ENCODE data around the gene DENND5A.
"Not testable (repeated sequence)": the region's sequence is repeated elsewhere in the genome, so short reads cannot be mapped to it uniquely, and the experiment has no call there.

The DENND5A gene

DNA sequence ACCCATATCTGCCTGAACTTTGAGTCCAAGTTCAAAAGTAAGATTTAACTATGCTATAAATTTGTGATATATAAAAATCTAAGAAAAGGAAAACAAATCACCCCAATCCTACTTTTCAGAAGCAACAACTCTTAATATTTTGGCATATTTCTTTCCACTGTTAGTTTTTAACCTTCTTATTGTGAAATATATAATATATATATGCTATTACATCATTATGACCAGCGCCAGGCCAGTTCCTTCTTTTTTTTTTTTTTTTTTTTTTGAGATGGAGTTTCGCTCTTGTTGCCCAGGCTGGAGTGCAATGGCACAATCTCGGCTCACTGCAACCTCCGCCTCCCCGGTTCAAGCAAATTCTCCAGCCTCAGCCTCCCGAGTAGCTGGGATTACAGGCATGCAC lies 103.2 kb downstream of the DENND5A start:
- H3K4me1 ChIP-seq (ENCODE audit: insufficient read depth, low read length); H3K4me3 ChIP-seq (ENCODE audit: low read depth in 1 of 2, low read length in 2 of 2); H3K27ac ChIP-seq (ENCODE audit: low read depth, low read length); H3K9me3 ChIP-seq (ENCODE audit: low read length); H3K27me3 ChIP-seq (ENCODE audit: control insufficient read depth in 1 of 2, insufficient read depth in 2 of 2, low read length in 2 of 2); H3K9ac ChIP-seq (ENCODE audit: low read length): not testable (repeated sequence)
- peaks cover 24% of the 10 kb centered on the region for H3K36me3 ChIP-seq (ENCODE audit: insufficient read depth, low read length)

DNA sequence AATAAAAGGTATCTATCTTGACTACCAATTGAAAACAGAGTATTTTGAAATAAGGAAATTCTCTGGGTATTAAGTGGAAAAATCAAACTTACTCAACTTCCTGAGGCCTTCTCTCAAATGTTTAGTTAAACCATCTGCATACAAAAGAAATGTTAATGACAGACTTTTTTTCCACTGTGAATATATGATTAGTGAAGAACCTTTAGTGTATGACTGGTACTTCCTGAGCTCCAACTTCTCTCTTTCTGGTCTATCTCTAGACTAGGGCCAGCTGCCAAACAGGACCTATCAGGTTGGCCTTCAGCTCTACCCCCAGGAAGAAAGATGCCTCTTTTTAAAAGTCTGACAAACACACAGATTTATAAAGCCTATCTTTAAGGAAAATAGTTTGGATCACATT lies 105.0 kb downstream of the DENND5A start:
- peaks cover 18% of the 10 kb centered on the region for H3K36me3 ChIP-seq (ENCODE audit: insufficient read depth, low read length)
- no peaks in the 10 kb centered on the region for H3K4me1 ChIP-seq (ENCODE audit: insufficient read depth, low read length)
- no peak overlapping the region for H3K27ac ChIP-seq (ENCODE audit: low read depth, low read length)

DNA sequence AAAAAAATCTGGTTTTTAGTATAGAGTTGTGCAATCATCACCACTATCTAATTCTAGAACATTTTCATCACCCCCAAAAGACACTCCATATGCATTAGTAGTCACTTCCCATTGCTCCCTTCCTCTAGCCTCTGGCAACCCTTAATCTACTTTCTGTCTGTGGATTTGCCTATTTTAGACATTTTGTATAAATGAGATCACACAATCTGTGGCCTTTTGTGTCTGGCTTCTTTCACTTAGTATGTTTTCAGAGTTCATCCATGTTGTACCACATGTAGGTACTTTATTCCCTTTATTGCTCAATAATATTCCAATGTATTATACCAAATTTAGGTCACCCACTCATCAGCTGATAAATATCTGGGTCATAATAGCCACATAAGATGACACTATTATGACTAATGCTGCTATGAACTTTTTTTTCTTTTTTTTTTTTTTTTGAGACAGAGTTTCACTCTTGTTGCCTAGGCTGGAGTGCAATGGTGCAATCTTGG lies 106.2 kb downstream of the DENND5A start:
- H3K4me1 ChIP-seq (ENCODE audit: insufficient read depth, low read length): no peaks in the 10 kb centered on the region
- H3K9ac ChIP-seq (ENCODE audit: low read length): no peak overlapping the region
- no peak overlapping the region for H3K27ac ChIP-seq (ENCODE audit: low read depth, low read length)
- peaks cover 18% of the 10 kb centered on the region for H3K36me3 ChIP-seq (ENCODE audit: insufficient read depth, low read length)
- H3K27me3 ChIP-seq (ENCODE audit: control insufficient read depth in 1 of 2, insufficient read depth in 2 of 2, low read length in 2 of 2): no peaks in the 10 kb centered on the region
- H3K4me3 ChIP-seq (ENCODE audit: low read depth in 1 of 2, low read length in 2 of 2): no peak overlapping the region
- no peaks in the 10 kb centered on the region for H3K9me3 ChIP-seq (ENCODE audit: low read length)

More for the DNA sequence above, 105.0 kb downstream of the DENND5A start:
- Histone ChIP-seq H3K4me3 (ENCODE audit: low read depth in 1 of 2, low read length in 2 of 2) (no peak overlapping the region), H3K27me3 (ENCODE audit: control insufficient read depth in 1 of 2, insufficient read depth in 2 of 2, low read length in 2 of 2) (no peaks in the 10 kb centered on the region), H3K9ac (ENCODE audit: low read length) (no peak overlapping the region), H3K9me3 (ENCODE audit: low read length) (no peaks in the 10 kb centered on the region)

DNA sequence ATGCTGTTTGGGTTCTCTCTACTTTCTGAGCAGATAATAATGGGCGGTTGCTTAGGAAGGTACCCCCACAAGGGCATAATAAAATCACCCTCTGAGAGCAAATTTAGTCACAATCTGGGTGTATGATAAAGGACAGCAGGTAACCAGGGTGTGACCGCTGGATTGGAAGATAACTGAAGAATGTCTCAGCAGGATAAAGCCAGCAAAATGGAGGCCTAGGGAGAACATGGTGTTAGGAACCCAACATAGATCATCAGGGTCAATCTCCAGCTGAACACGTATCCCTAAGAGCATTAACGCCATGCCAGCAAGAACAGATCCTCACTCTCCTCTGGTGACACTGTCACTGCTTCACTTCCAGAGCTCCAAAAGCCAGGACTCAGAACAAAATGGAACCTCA lies 109.2 kb downstream of the DENND5A start:
- Histone ChIP-seq H3K9me3 (ENCODE audit: low read length) (no peaks in the 10 kb centered on the region), H3K27me3 (ENCODE audit: control insufficient read depth in 1 of 2, insufficient read depth in 2 of 2, low read length in 2 of 2) (no peaks in the 10 kb centered on the region), H3K9ac (ENCODE audit: low read length) (no peak overlapping the region), H3K36me3 (ENCODE audit: insufficient read depth, low read length) (peaks cover 32% of the 10 kb centered on the region), H3K4me3 (ENCODE audit: low read depth in 1 of 2, low read length in 2 of 2) (no peak overlapping the region), H3K4me1 (ENCODE audit: insufficient read depth, low read length) (no peaks in the 10 kb centered on the region), H3K27ac (ENCODE audit: low read depth, low read length) (no peak overlapping the region)

DNA sequence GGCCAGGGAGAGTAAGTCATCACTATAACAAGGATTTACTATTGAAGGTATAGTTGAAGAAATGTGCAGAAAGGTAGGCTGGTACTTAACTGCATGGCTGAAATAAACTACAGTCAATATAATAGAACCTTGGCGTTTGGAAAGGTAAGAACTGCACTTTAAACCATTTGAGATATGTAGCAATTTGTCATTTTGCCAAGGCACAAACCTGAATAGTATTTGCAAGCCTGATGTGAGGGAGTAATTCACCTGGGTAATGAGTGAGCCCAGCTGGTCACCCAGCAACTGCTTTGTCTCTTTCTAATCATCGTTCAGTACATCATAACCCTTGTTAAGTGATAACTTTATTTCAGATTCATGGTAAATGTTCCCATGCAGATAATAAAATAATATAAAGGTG lies 111.5 kb downstream of the DENND5A start:
- Histone ChIP-seq H3K4me3 (ENCODE audit: low read depth in 1 of 2, low read length in 2 of 2) (no peak overlapping the region), H3K36me3 (ENCODE audit: insufficient read depth, low read length) (peaks cover 44% of the 10 kb centered on the region), H3K27ac (ENCODE audit: low read depth, low read length) (no peak overlapping the region), H3K9me3 (ENCODE audit: low read length) (no peaks in the 10 kb centered on the region), H3K9ac (ENCODE audit: low read length) (no peak overlapping the region), H3K4me1 (ENCODE audit: insufficient read depth, low read length) (no peaks in the 10 kb centered on the region), H3K27me3 (ENCODE audit: control insufficient read depth in 1 of 2, insufficient read depth in 2 of 2, low read length in 2 of 2) (no peaks in the 10 kb centered on the region)

DNA sequence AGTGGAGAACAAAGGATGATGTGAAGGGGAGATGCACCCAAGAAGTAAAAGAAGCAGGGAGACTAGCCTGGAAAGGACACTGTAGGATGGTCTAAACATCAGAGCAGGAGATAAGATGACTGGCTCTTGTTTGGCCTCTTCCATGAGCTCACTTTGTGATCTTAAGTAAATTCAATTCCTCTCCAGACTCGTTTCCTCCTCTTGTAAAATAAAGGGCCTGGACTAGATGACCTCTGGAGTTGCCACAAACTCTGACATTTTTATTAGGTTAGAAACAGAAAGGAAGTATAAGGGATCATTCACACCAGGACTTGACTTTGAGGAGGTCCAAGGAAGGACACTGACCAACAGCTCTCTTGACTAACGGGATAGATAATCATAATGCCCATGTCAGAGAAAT lies 113.5 kb downstream of the DENND5A start:
- peaks cover 57% of the 10 kb centered on the region for H3K36me3 ChIP-seq (ENCODE audit: insufficient read depth, low read length)

DNA sequence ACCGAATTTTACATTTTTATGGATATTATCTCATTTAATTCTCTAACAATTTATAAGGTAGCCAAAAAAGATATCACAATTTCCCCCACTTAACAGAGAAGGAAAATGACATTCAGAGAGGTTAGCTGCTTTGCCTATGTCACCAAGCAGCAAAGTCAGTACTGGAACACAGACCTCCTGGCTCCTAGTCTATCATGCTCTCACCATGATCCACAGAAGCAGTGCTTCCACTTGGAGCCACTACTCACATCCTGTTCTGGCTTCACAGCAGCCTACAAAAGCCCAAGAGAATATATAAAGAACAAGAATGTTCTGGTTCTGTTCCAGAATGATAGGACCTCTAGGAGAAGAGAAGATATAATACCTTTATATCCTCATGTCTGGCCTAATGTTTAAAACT lies 114.2 kb downstream of the DENND5A start:
- H3K36me3 ChIP-seq (ENCODE audit: insufficient read depth, low read length): peaks cover 64% of the 10 kb centered on the region
- H3K27ac ChIP-seq (ENCODE audit: low read depth, low read length): no peak overlapping the region
- H3K4me3 ChIP-seq (ENCODE audit: low read depth in 1 of 2, low read length in 2 of 2): no peak overlapping the region

More for the DNA sequence above, 113.5 kb downstream of the DENND5A start:
- no peak overlapping the region for H3K4me3 ChIP-seq (ENCODE audit: low read depth in 1 of 2, low read length in 2 of 2)
- H3K4me1 ChIP-seq (ENCODE audit: insufficient read depth, low read length): no peaks in the 10 kb centered on the region
- no peaks in the 10 kb centered on the region for H3K27me3 ChIP-seq (ENCODE audit: control insufficient read depth in 1 of 2, insufficient read depth in 2 of 2, low read length in 2 of 2)
- H3K9ac ChIP-seq (ENCODE audit: low read length): no peak overlapping the region
- no peak overlapping the region for H3K27ac ChIP-seq (ENCODE audit: low read depth, low read length)
- no peaks in the 10 kb centered on the region for H3K9me3 ChIP-seq (ENCODE audit: low read length)

DNA sequence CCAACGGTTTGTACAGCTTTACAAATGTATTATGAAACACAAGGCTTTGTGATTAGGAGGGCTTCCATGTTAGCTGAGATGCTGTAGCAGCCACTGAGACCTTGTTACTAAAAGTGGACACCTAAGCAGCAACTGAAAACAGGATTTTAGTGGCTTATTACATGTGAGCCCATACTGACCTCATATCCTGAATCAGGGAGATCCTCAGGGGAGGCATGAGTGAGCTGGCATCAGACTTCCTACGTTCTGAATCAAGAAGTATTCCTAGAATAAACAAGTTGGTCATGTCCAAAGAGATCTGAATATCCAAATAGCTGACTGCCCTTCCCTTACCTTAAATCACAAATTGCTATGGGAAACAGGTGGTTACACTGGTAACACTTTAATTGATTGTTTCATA lies 114.6 kb downstream of the DENND5A start:
- Histone ChIP-seq H3K9ac (ENCODE audit: low read length) (no peak overlapping the region), H3K4me1 (ENCODE audit: insufficient read depth, low read length) (no peaks in the 10 kb centered on the region), H3K36me3 (ENCODE audit: insufficient read depth, low read length) (peaks cover 68% of the 10 kb centered on the region), H3K27me3 (ENCODE audit: control insufficient read depth in 1 of 2, insufficient read depth in 2 of 2, low read length in 2 of 2) (no peaks in the 10 kb centered on the region), H3K4me3 (ENCODE audit: low read depth in 1 of 2, low read length in 2 of 2) (no peak overlapping the region), H3K9me3 (ENCODE audit: low read length) (no peaks in the 10 kb centered on the region), H3K27ac (ENCODE audit: low read depth, low read length) (no peak overlapping the region)

More for the DNA sequence above, 114.2 kb downstream of the DENND5A start:
- Histone ChIP-seq H3K4me1 (ENCODE audit: insufficient read depth, low read length) (no peaks in the 10 kb centered on the region), H3K9me3 (ENCODE audit: low read length) (no peaks in the 10 kb centered on the region), H3K9ac (ENCODE audit: low read length) (no peak overlapping the region), H3K27me3 (ENCODE audit: control insufficient read depth in 1 of 2, insufficient read depth in 2 of 2, low read length in 2 of 2) (no peaks in the 10 kb centered on the region)

DNA sequence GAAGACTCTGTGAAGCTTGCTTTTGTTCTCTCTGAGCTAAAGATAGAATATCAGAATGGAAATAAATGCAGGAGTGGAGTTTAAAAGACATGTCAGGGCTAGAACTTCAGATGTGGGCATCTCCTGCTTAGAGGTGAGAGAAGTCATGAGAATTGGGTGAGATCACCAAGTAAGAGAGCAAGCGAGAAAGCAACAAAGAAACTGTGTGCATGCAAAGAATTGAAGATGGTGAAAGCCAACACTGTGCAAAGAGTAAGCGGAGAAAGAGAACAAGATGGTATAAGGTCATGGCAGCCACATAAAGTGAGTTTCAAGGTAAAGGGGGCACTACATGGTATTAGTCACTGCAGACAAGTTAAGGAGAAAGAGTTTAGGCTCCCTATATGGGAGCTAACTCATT lies 116.4 kb downstream of the DENND5A start:
- Histone ChIP-seq H3K36me3 (ENCODE audit: insufficient read depth, low read length) (peaks cover 85% of the 10 kb centered on the region), H3K4me1 (ENCODE audit: insufficient read depth, low read length) (no peaks in the 10 kb centered on the region), H3K9me3 (ENCODE audit: low read length) (no peaks in the 10 kb centered on the region), H3K4me3 (ENCODE audit: low read depth in 1 of 2, low read length in 2 of 2) (no peak overlapping the region), H3K27ac (ENCODE audit: low read depth, low read length) (no peak overlapping the region), H3K27me3 (ENCODE audit: control insufficient read depth in 1 of 2, insufficient read depth in 2 of 2, low read length in 2 of 2) (no peaks in the 10 kb centered on the region), H3K9ac (ENCODE audit: low read length) (no peak overlapping the region)

DNA sequence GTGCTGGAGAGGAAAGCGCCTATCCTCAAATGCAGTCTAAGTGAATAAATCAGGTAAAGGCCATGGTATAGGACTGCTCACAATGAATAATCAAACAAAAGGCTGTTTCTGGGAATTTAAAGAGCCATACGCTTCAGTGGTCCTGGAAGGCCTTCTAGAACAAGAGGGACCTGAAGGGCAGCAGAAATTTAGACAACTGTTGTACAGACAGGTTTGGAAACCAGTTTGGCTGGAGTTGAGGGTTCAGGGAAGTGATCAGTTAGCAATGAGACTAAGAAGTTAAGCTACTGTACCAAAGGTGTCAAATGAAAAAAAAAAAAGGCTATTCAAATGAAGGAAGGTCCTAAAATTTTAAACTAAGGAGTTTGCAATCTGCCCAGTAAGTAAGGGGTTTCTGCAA lies 117.1 kb downstream of the DENND5A start:
- Histone ChIP-seq H3K9ac (ENCODE audit: low read length) (no peak overlapping the region), H3K27me3 (ENCODE audit: control insufficient read depth in 1 of 2, insufficient read depth in 2 of 2, low read length in 2 of 2) (no peaks in the 10 kb centered on the region), H3K36me3 (ENCODE audit: insufficient read depth, low read length) (peaks cover 87% of the 10 kb centered on the region), H3K4me3 (ENCODE audit: low read depth in 1 of 2, low read length in 2 of 2) (no peak overlapping the region), H3K9me3 (ENCODE audit: low read length) (no peaks in the 10 kb centered on the region), H3K27ac (ENCODE audit: low read depth, low read length) (no peak overlapping the region), H3K4me1 (ENCODE audit: insufficient read depth, low read length) (no peaks in the 10 kb centered on the region)

DNA sequence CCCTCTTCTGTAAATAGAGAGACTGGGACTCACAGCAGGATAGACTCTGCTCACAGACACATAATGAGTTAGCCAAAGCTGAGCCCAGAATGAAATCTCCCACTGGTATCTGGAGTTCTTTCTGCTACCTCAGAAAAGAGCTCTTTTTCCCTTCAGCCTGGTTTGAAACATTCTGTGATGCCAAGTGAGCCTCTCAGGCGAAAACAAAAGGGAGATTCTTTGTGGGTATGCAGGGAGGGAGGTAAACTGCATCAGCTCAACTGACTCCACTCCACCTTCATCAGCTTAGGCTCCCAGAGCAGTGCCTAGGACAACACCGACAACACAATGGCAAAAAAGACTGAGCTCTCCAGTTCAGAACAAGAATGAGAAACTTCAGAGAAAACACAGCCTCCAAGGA lies 118.7 kb downstream of the DENND5A start:
- Histone ChIP-seq H3K27me3 (ENCODE audit: control insufficient read depth in 1 of 2, insufficient read depth in 2 of 2, low read length in 2 of 2) (no peaks in the 10 kb centered on the region), H3K9me3 (ENCODE audit: low read length) (no peaks in the 10 kb centered on the region), H3K4me3 (ENCODE audit: low read depth in 1 of 2, low read length in 2 of 2) (no peak overlapping the region), H3K27ac (ENCODE audit: low read depth, low read length) (no peak overlapping the region), H3K36me3 (ENCODE audit: insufficient read depth, low read length) (peaks cover 92% of the 10 kb centered on the region), H3K4me1 (ENCODE audit: insufficient read depth, low read length) (no peaks in the 10 kb centered on the region), H3K9ac (ENCODE audit: low read length) (no peak overlapping the region)

DNA sequence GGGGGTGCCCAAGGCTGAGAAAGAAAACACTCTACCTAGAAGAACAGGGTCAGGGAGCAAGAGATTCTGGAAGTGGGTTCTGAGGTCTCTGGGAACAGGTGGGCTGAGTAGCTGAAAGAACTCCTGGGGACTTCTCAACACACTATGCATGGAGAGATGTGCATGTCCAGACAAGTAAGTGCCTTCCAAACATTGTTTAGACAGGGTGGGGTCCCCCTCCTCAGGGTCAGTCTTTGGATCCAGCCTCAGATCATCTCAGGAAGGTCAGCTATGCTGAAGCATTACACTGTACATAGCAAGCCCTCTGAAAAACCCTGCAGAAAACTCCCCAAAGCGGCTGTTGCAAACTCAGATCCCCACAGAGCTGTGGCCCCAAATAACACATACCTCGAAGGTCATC lies 119.9 kb downstream of the DENND5A start:
- no peak overlapping the region for H3K27ac ChIP-seq (ENCODE audit: low read depth, low read length)
- no peaks in the 10 kb centered on the region for H3K27me3 ChIP-seq (ENCODE audit: control insufficient read depth in 1 of 2, insufficient read depth in 2 of 2, low read length in 2 of 2)
- no peak overlapping the region for H3K4me3 ChIP-seq (ENCODE audit: low read depth in 1 of 2, low read length in 2 of 2)
- no peaks in the 10 kb centered on the region for H3K4me1 ChIP-seq (ENCODE audit: insufficient read depth, low read length)
- H3K9me3 ChIP-seq (ENCODE audit: low read length): no peaks in the 10 kb centered on the region
- no peak overlapping the region for H3K9ac ChIP-seq (ENCODE audit: low read length)
- peaks cover 94% of the 10 kb centered on the region for H3K36me3 ChIP-seq (ENCODE audit: insufficient read depth, low read length)

Measured in muscle layer of colon (tissue), 2 donors.